ENCODE results near the gene RNU6-7. TPM values are rescaled to one million over a fixed set of nuclear protein-coding genes. Genes with fewer than 3 reads are reported as not detected.

The RNU6-7 gene
- total and polyA plus RNA-seq, 2 of the 13 experiments (the other 11 are each of a cell fraction or from before 2014, with no cell fraction given): under 0.01 TPM; not detected in 1

DNA sequence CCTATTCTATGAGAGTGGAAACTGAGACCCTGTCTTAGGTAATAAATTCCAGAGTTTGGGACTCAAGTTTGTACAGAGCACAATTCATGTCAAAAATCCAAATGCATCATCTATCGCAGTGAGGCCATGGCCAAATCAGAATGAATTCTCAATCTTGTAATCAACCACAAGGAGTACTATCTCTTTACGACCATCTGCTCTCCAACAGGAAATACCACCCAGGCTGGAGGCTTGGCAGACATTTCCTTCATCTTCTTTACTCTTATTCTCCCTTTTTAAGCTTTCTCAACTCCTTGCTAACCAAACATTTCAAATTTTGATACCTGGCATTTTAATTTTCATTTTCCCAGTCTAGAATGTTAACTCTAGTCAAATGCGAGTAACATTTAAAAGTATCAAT is 32.7 kb upstream of the RNU6-7 start (continued):
- no peak for TF ChIP-seq AKAP8 (CRISPR knock-in tag; IDR thresholded peaks at IDR 0.05)
- no peak for TF ChIP-seq XBP1 (CRISPR knock-in tag; IDR thresholded peaks at IDR 0.05)
- no peak for TF ChIP-seq KLF9 (CRISPR knock-in tag; IDR thresholded peaks at IDR 0.05; ENCODE audit: low read depth)
- TF ChIP-seq, protein P1, sequence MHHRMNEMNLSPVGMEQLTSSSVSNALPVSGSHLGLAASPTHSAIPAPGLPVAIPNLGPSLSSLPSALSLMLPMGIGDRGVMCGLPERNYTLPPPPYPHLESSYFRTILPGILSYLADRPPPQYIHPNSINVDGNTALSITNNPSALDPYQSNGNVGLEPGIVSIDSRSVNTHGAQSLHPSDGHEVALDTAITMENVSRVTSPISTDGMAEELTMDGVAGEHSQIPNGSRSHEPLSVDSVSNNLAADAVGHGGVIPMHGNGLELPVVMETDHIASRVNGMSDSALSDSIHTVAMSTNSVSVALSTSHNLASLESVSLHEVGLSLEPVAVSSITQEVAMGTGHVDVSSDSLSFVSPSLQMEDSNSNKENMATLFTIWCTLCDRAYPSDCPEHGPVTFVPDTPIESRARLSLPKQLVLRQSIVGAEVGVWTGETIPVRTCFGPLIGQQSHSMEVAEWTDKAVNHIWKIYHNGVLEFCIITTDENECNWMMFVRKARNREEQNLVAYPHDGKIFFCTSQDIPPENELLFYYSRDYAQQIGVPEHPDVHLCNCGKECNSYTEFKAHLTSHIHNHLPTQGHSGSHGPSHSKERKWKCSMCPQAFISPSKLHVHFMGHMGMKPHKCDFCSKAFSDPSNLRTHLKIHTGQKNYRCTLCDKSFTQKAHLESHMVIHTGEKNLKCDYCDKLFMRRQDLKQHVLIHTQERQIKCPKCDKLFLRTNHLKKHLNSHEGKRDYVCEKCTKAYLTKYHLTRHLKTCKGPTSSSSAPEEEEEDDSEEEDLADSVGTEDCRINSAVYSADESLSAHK (CRISPR knock-in tag; IDR thresholded peaks at IDR 0.05; ENCODE audit: borderline replicate concordance): no peak
- TF ChIP-seq MIXL1 (CRISPR knock-in tag; IDR thresholded peaks at IDR 0.05): no peak
- no peak for TF ChIP-seq HNRNPUL1 (IDR thresholded peaks at IDR 0.05; ENCODE audit: low read depth, low read length)
- TF ChIP-seq LCORL (IDR thresholded peaks at IDR 0.05): no peak
- TF ChIP-seq LCORL (CRISPR knock-in tag; IDR thresholded peaks at IDR 0.05): no peak
- TF ChIP-seq KAT8 (CRISPR knock-in tag; IDR thresholded peaks at IDR 0.05): no peak
- TF ChIP-seq, protein P2, sequence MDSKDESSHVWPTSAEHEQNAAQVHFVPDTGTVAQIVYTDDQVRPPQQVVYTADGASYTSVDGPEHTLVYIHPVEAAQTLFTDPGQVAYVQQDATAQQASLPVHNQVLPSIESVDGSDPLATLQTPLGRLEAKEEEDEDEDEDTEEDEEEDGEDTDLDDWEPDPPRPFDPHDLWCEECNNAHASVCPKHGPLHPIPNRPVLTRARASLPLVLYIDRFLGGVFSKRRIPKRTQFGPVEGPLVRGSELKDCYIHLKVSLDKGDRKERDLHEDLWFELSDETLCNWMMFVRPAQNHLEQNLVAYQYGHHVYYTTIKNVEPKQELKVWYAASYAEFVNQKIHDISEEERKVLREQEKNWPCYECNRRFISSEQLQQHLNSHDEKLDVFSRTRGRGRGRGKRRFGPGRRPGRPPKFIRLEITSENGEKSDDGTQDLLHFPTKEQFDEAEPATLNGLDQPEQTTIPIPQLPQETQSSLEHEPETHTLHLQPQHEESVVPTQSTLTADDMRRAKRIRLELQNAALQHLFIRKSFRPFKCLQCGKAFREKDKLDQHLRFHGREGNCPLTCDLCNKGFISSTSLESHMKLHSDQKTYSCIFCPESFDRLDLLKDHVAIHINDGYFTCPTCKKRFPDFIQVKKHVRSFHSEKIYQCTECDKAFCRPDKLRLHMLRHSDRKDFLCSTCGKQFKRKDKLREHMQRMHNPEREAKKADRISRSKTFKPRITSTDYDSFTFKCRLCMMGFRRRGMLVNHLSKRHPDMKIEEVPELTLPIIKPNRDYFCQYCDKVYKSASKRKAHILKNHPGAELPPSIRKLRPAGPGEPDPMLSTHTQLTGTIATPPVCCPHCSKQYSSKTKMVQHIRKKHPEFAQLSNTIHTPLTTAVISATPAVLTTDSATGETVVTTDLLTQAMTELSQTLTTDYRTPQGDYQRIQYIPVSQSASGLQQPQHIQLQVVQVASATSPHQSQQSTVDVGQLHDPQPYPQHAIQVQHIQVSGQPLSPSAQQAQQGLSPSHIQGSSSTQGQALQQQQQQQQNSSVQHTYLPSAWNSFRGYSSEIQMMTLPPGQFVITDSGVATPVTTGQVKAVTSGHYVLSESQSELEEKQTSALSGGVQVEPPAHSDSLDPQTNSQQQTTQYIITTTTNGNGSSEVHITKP (CRISPR knock-in tag; IDR thresholded peaks at IDR 0.05; ENCODE audit: low read depth): no peak
- TF ChIP-seq HNRNPL (IDR thresholded peaks at IDR 0.05; ENCODE audit: low read depth, low read length): no peak
- no peak for TF ChIP-seq NCOA5 (CRISPR knock-in tag; IDR thresholded peaks at IDR 0.05)
- no peak for TF ChIP-seq ZNF33A (CRISPR knock-in tag; IDR thresholded peaks at IDR 0.05; ENCODE audit: borderline replicate concordance)
